GM12878 (cell line): ENCODE results near the gene LILRB2.

ENCODE experiments used
- CTCF ChIP-seq, 3 experiments: IDR thresholded peaks in 2 of 3; conservative IDR thresholded peaks in 1 of 3; 2 replicates each; pipeline ENCODE4 v1.5.1; 2011; ENCODE audit warnings: low read depth in 3 of 3, low read length in 3 of 3, mild to moderate bottlenecking in 3 of 3, control low read depth in 2 of 3, moderate library complexity in 2 of 3, inconsistent platforms in 1 of 3, mixed read lengths in 1 of 3; ENCODE audit not compliant: control insufficient read depth in 2 of 3, insufficient read depth in 1 of 3; ENCODE audit errors: extremely low read depth in 1 of 3
- EZH2 ChIP-seq: IDR thresholded peaks from 2 replicates; pipeline ENCODE4 v1.6.1; 2012; ENCODE audit warnings: low read depth, mild to moderate bottlenecking, control low read depth, inconsistent platforms, low read length, borderline replicate concordance; ENCODE audit not compliant: control insufficient read depth
- IKZF2 ChIP-seq, 2 experiments: fragments of 450-650 bp; IDR thresholded peaks; 2 replicates each; pipeline ENCODE4 v1.6.1; 2017; ENCODE audit warnings: mild to moderate bottlenecking in 2 of 2, moderate library complexity in 2 of 2
- MAX ChIP-seq: IDR thresholded peaks from 2 replicates; pipeline ENCODE4 v1.6.1; 2012; ENCODE audit warnings: low read depth, low read length, improper control_type of control experiment
- NBN ChIP-seq: fragments of 450-650 bp; IDR thresholded peaks from 2 replicates; pipeline ENCODE4 v1.6.1; 2016
- USF1 ChIP-seq: IDR thresholded peaks from 2 replicates; pipeline ENCODE4 v1.6.1; 2011; ENCODE audit warnings: borderline replicate concordance, low read depth, mild to moderate bottlenecking, moderate library complexity, mixed read lengths, low read length; ENCODE audit not compliant: insufficient read depth; ENCODE audit errors: extremely low read length

- TF ChIP-seq MAX (no peak), EZH2 (no peak), CTCF (IDR thresholded peaks at IDR 0.05 in 2 of 3, conservative IDR thresholded peaks at IDR 0.05 in 1 of 3; ENCODE audit: control insufficient read depth in 2 of 3, extremely low read depth in 1 of 3, insufficient read depth in 1 of 3, low read depth in 3 of 3, low read length in 3 of 3) (no peak), NBN (no peak), USF1 (no peak), IKZF2 (IDR thresholded peaks at IDR 0.05) (no peak)
Measured at GRCh38 chr19:54281007-54281728, at the start of gene LILRB2.
